ENCODE results near the gene THOP1.

DNA sequence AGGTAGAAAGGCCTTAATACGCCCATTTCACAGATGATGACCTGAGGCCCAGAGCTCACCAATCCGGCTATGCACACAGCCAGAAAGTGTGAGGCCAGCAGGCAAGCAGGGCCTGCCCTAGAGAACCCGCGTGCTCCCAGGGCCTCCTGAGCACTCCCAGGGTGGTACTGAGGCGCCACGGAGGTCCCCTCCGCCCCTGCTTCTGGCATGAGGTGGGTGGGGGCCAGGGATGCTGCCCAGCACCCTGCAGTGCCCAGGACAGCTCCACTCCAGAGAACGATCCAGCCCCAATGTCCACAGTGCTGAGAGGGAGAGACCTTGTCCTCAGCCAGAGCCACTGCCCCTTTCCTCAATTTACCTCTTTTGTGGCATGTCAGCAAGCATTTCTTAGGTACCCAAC is 16.1 kb upstream of the THOP1 start:
- TF ChIP-seq NR2C2 (IDR thresholded peaks at IDR 0.05; ENCODE audit: borderline replicate concordance, control insufficient read depth, insufficient read length, low read depth) (no peak), CEBPB (IDR thresholded peaks at IDR 0.05; ENCODE audit: borderline replicate concordance in 1 of 2, low read depth in 2 of 2, low read length in 2 of 2) (no peak), EZH2 (IDR thresholded peaks at IDR 0.05; ENCODE audit: borderline replicate concordance, control insufficient read depth, low read depth, low read length) (no peak), MYC (IDR thresholded peaks at IDR 0.05; ENCODE audit: insufficient read depth, insufficient read length, insufficient replicate concordance, low read length, severe bottlenecking) (no peak), ATF3 (IDR thresholded peaks at IDR 0.05; ENCODE audit: borderline replicate concordance, extremely low read depth, low read depth, low read length) (no peak)

All from GM12878 (cell line).